GM12878 (cell line): ENCODE data around the gene CABLES1. TPM values are rescaled to one million over a fixed set of nuclear protein-coding genes. Genes with fewer than 3 reads are reported as not detected.

ENCODE experiments used
- ATAC-seq: fragments of 200-7000 bp; cut with Tn5 transposase; 3 replicates; pipeline ENCODE4 v1.9.1; 2020; ENCODE audit warnings: mild to moderate bottlenecking, moderate library complexity
- BruUV-seq: library from RNA; stranded (reverse); fragments of 400-500 nt; replicated peaks from 2 replicates; lab custom pipeline; 2021; lab: Mats Ljungman, UMichigan
- CTCF ChIA-PET: fragments of 300-600 bp; sonication (Branson Sonifier 250); formaldehyde crosslinking; extraction: SDS; loops from one replicate; lab custom pipeline; 2021; ENCODE audit warnings: inconsistent platforms; lab: Yijun Ruan, JAX
- POLR2A ChIA-PET: fragments of 350-600 bp; formaldehyde crosslinking; extraction: SDS; loops from one replicate; lab custom pipeline; 2021; ENCODE audit warnings: inconsistent platforms; lab: Charles Lee
- RAD21 ChIA-PET: fragments of 300-600 bp; sonication (Branson Sonifier 250); formaldehyde crosslinking; loops from one replicate; lab custom pipeline; 2023; ENCODE audit warnings: antibody characterized with exemption; ENCODE audit not compliant: unreplicated experiment; lab: Charles Lee
- SMC1A ChIA-PET: fragments of 300-600 bp; sonication (Branson Sonifier 250); formaldehyde crosslinking; loops from one replicate; lab custom pipeline; 2023; ENCODE audit not compliant: unreplicated experiment, uncharacterized antibody; lab: Charles Lee
- DNase-seq: peaks from one replicate; pipeline ENCODE4 v3.0.0-alpha.2; 2011; ENCODE audit warnings: low read depth, low spot score
- FAIRE-seq: peaks from 3 replicates; lab custom pipeline; 2011; peaks lifted over from hg19 to GRCh38; lab: Jason Lieb, UNC
- H2AFZ ChIP-seq: 2 replicates; pipeline ENCODE4 v1.6.0; 2011; ENCODE audit warnings: low read depth, low read length, control low read depth; ENCODE audit not compliant: control insufficient read depth
- H3K27ac ChIP-seq: 2 replicates; pipeline ENCODE4 v1.5.1; 2011; ENCODE audit warnings: control low read depth; ENCODE audit not compliant: control insufficient read depth, insufficient read depth
- H3K27me3 ChIP-seq, 2 experiments: replicated peaks in 1 of 2; 2 replicates each; pipeline versions ENCODE4 v1.6.0 to v1.6.1; 2011; ENCODE audit warnings: low read length in 1 of 2; ENCODE audit not compliant: control insufficient read depth in 2 of 2, insufficient read depth in 2 of 2
- H3K36me3 ChIP-seq, 2 experiments: 2 replicates each; pipeline ENCODE4 v1.5.1; 2011; ENCODE audit warnings: low read length in 1 of 2; ENCODE audit not compliant: control insufficient read depth in 2 of 2, insufficient read depth in 2 of 2
- H3K4me1 ChIP-seq: 2 replicates; pipeline ENCODE4 v1.6.1; 2011; ENCODE audit warnings: mild to moderate bottlenecking, low read length, moderate library complexity, mixed read lengths; ENCODE audit not compliant: control insufficient read depth, insufficient read depth
- H3K4me2 ChIP-seq: 2 replicates; pipeline ENCODE4 v1.6.0; 2011; ENCODE audit warnings: control low read depth; ENCODE audit not compliant: control insufficient read depth, insufficient read depth
- H3K4me3 ChIP-seq: fragments of 200-600 bp; sonication (generic); 2 replicates; pipeline ENCODE4 v1.5.1; 2016
- H3K79me2 ChIP-seq: 2 replicates; pipeline ENCODE4 v1.6.0; 2011; ENCODE audit warnings: low read length; ENCODE audit not compliant: control insufficient read depth, insufficient read depth
- H3K9ac ChIP-seq: 2 replicates; pipeline ENCODE4 v1.8.0; 2011; ENCODE audit warnings: low read length, control low read depth, mixed read lengths; ENCODE audit not compliant: control insufficient read depth, insufficient read depth
- H3K9me3 ChIP-seq: replicated peaks from 3 replicates; pipeline ENCODE4 v1.5.1; 2011; ENCODE audit warnings: mild to moderate bottlenecking, low read length; ENCODE audit not compliant: control insufficient read depth, insufficient read depth
- H4K20me1 ChIP-seq: 2 replicates; pipeline ENCODE4 v1.6.0; 2011; ENCODE audit not compliant: control insufficient read depth, insufficient read depth
- CREB1 ChIP-seq: IDR thresholded peaks from 2 replicates; pipeline ENCODE4 v1.6.1; 2012; ENCODE audit warnings: low read depth, mild to moderate bottlenecking, inconsistent platforms
- CTCF ChIP-seq, 3 experiments: IDR thresholded peaks in 2 of 3; conservative IDR thresholded peaks in 1 of 3; 2 replicates each; pipeline ENCODE4 v1.5.1; 2011; ENCODE audit warnings: low read depth in 3 of 3, low read length in 3 of 3, mild to moderate bottlenecking in 3 of 3, control low read depth in 2 of 3, moderate library complexity in 2 of 3, inconsistent platforms in 1 of 3, mixed read lengths in 1 of 3; ENCODE audit not compliant: control insufficient read depth in 2 of 3, insufficient read depth in 1 of 3; ENCODE audit errors: extremely low read depth in 1 of 3
- IKZF2 ChIP-seq, 2 experiments: fragments of 450-650 bp; IDR thresholded peaks; 2 replicates each; pipeline ENCODE4 v1.6.1; 2017; ENCODE audit warnings: mild to moderate bottlenecking in 2 of 2, moderate library complexity in 2 of 2
- NFYA ChIP-seq: IDR thresholded peaks from 2 replicates; pipeline ENCODE4 v1.6.1; 2011; ENCODE audit warnings: low read depth, mild to moderate bottlenecking, low read length, improper control_type of control experiment, borderline replicate concordance
- RB1 ChIP-seq: fragments of 450-650 bp; formaldehyde crosslinking; IDR thresholded peaks from 2 replicates; pipeline ENCODE4 v1.6.1; 2017; ENCODE audit warnings: mild to moderate bottlenecking, borderline replicate concordance
- USF2 ChIP-seq: IDR thresholded peaks from 2 replicates; pipeline ENCODE4 v1.6.1; 2011; ENCODE audit warnings: low read depth, low read length, improper control_type of control experiment, borderline replicate concordance
- ZNF217 ChIP-seq: fragments of 450-650 bp; IDR thresholded peaks from 2 replicates; pipeline ENCODE4 v1.6.1; 2017; ENCODE audit warnings: antibody characterized with exemption, mild to moderate bottlenecking
- in situ Hi-C: fragments of 300-500 bp; cut with MboI; formaldehyde crosslinking; loops from 9 replicates; pipeline ENCODE4 v1.14.3; 2018; ENCODE audit warnings: mixed read lengths
- intact Hi-C: fragments of 100-400 bp; cut with micrococcal nuclease; formaldehyde crosslinking; loops from one replicate; pipeline ENCODE4 v1.14.2; 2022; ENCODE audit not compliant: unreplicated experiment
- polyA plus RNA-seq, 11 experiments: library from polyadenylated mRNA; depleted of rRNA in 4 of 11; unstranded in 6 of 11; stranded (reverse) in 5 of 11; fragments of >200 nt; fragmentation: Nextera tagmentation in 4 of 11; fragmentation: Illumina TruSeq in 1 of 11; extraction: Ambion mirVana in 4 of 11; extraction: Trizol in 1 of 11; gene quantifications; 1 replicate in 1 of 11; 2 replicates in 10 of 11; pipeline versions ENCODE4 v1.2.1 to v1.2.3, GENCODE V29; 2011 to 2016; ENCODE audit warnings: inconsistent platforms in 2 of 11, missing spikeins in 2 of 11, low read depth in 1 of 11
- total RNA-seq, 4 experiments: library from RNA; depleted of rRNA in 3 of 4; stranded (reverse); fragments of >200 nt in 3 of 4; fragmentation: Illumina TruSeq in 1 of 4; extraction: Trizol in 1 of 4; gene quantifications; 2 replicates each; pipeline versions ENCODE4 v1.2.1 to v1.2.3, GENCODE V29; 2013 to 2021
- TF ChIP-seq, protein P1 (sequence below): fragments of 450-650 bp; formaldehyde crosslinking; IDR thresholded peaks from 2 replicates; pipeline ENCODE4 v1.5.0; 2022; ENCODE audit warnings: mild to moderate bottlenecking, missing genetic modification characterization
- TF ChIP-seq, protein P2 (sequence below): IDR thresholded peaks from 2 replicates; pipeline ENCODE4 v1.6.1; 2011; ENCODE audit warnings: low read depth, mild to moderate bottlenecking, low read length, moderate library complexity, borderline replicate concordance; ENCODE audit errors: extremely low read depth

Gene CABLES1
- total and polyA plus RNA-seq, 10 of the 15 experiments (the other 5 are each of a cell fraction or from before 2014, with no cell fraction given) = 2.9 to 27.2 (median 8.2) TPM

GRCh38 chr18:23181547-23181946, 46.3 kb downstream of the CABLES1 start:
- FAIRE-seq (no peak), ATAC-seq (peak; percentile 34), DNase-seq (no peak)
- Histone ChIP-seq H3K4me3 (no peak overlapping the region), H4K20me1 (no peaks in the 10 kb centered on the region), H3K9me3 (no peaks in the 10 kb centered on the region), H3K9ac (no peak overlapping the region), H3K79me2 (peaks cover 10% of the 10 kb centered on the region), H3K27me3 (no peaks in the 10 kb centered on the region), H2AFZ (no peak overlapping the region), H3K4me1 (no peaks in the 10 kb centered on the region), H3K27ac (no peak overlapping the region), H3K4me2 (no peak overlapping the region), H3K36me3 (peaks cover 0 to 13% of the 10 kb centered on the region in 2 experiments; a peak in 2 of 4 replicates)
- no TSS peak for BruUV-seq
- ChIA-PET CTCF (interaction anchor here (1.0 to 1.2 kb wide), 3 partner anchors 26 to 230 kb away, joined by 3 to 4 read pairs (median 4); no protein-coding TSS in a partner anchor), RAD21 (interaction anchor here (1.1 to 1.4 kb wide), 2 partner anchors 47 to 61 kb away, joined by 3 to 4 read pairs; no protein-coding TSS in a partner anchor), SMC1A (interaction anchor here (1.0 to 1.9 kb wide), 10 partner anchors 8 to 174 kb away, joined by 3 to 6 read pairs (median 4); no protein-coding TSS in a partner anchor), POLR2A (interaction anchor here (0.6 kb wide), 1 partner anchor 244 kb away, joined by 3 read pairs; no protein-coding TSS in a partner anchor)
- intact Hi-C loops = no loop called here
- no peak for TF ChIP-seq RB1
- TF ChIP-seq CREB1 = no peak
- no peak for TF ChIP-seq USF2
- TF ChIP-seq, protein P1, sequence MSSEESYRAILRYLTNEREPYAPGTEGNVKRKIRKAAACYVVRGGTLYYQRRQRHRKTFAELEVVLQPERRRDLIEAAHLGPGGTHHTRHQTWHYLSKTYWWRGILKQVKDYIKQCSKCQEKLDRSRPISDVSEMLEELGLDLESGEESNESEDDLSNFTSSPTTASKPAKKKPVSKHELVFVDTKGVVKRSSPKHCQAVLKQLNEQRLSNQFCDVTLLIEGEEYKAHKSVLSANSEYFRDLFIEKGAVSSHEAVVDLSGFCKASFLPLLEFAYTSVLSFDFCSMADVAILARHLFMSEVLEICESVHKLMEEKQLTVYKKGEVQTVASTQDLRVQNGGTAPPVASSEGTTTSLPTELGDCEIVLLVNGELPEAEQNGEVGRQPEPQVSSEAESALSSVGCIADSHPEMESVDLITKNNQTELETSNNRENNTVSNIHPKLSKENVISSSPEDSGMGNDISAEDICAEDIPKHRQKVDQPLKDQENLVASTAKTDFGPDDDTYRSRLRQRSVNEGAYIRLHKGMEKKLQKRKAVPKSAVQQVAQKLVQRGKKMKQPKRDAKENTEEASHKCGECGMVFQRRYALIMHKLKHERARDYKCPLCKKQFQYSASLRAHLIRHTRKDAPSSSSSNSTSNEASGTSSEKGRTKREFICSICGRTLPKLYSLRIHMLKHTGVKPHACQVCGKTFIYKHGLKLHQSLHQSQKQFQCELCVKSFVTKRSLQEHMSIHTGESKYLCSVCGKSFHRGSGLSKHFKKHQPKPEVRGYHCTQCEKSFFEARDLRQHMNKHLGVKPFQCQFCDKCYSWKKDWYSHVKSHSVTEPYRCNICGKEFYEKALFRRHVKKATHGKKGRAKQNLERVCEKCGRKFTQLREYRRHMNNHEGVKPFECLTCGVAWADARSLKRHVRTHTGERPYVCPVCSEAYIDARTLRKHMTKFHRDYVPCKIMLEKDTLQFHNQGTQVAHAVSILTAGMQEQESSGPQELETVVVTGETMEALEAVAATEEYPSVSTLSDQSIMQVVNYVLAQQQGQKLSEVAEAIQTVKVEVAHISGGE (CRISPR knock-in tag) = no peak
- no peak for TF ChIP-seq NFYA
- TF ChIP-seq ZNF217 = no peak
- TF ChIP-seq IKZF2 (IDR thresholded peaks at IDR 0.05) = no peak
- TF ChIP-seq CTCF (IDR thresholded peaks at IDR 0.05 in 2 of 3, conservative IDR thresholded peaks at IDR 0.05 in 1 of 3; ENCODE audit: control insufficient read depth in 2 of 3, extremely low read depth in 1 of 3, insufficient read depth in 1 of 3, low read depth in 3 of 3, low read length in 3 of 3) = no peak
- TF ChIP-seq, protein P2, sequence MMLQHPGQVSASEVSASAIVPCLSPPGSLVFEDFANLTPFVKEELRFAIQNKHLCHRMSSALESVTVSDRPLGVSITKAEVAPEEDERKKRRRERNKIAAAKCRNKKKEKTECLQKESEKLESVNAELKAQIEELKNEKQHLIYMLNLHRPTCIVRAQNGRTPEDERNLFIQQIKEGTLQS = no peak
- in situ Hi-C loops = no loop called here
